HepG2 (cell line): ENCODE measurements around the gene R3HCC1L. TPM values are rescaled to one million over a fixed set of nuclear protein-coding genes. Genes with fewer than 3 reads are reported as not detected.

Experiments used
- ATAC-seq: fragments of 200-7000 bp; cut with Tn5 transposase; 3 replicates; pipeline ENCODE4 v1.9.1; 2020; ENCODE audit warnings: mild to moderate bottlenecking, moderate library complexity
- BruUV-seq: library from RNA; stranded (reverse); fragments of 400-500 nt; replicated peaks from 2 replicates; lab custom pipeline; 2021; lab: Mats Ljungman, UMichigan
- CTCF ChIA-PET: fragments of 300-600 bp; formaldehyde crosslinking; extraction: SDS; loops from one replicate; lab custom pipeline; 2021; ENCODE audit warnings: low total read pairs, inconsistent platforms, low intra/inter-chr PET ratio; lab: Yijun Ruan, JAX
- POLR2A ChIA-PET: fragments of 350-600 bp; sonication (Branson Sonifier 250); formaldehyde crosslinking; loops from one replicate; lab custom pipeline; 2020; ENCODE audit warnings: antibody characterized with exemption, inconsistent platforms; lab: Yijun Ruan, JAX
- DNase-seq: peaks from one replicate; pipeline ENCODE4 v3.0.0-alpha.2; 2015; ENCODE audit warnings: low spot score
- FAIRE-seq: peaks from 3 replicates; lab custom pipeline; 2011; peaks lifted over from hg19 to GRCh38; lab: Jason Lieb, UNC
- H2AFZ ChIP-seq: one replicate; pipeline ENCODE4 v1.6.1; 2011; ENCODE audit warnings: low read length, inconsistent platforms
- H3K27ac ChIP-seq: fragments of 300-600 bp; 3 replicates; pipeline ENCODE4 v1.8.0; 2011; ENCODE audit warnings: mixed run types, mild to moderate bottlenecking, mixed read lengths, low read length, inconsistent platforms; ENCODE audit not compliant: insufficient read depth; ENCODE audit errors: extremely low read length
- H3K27me3 ChIP-seq, 2 experiments: fragments of 200-600 bp in 1 of 2; 2 replicates in 1 of 2; 3 replicates in 1 of 2; pipeline versions ENCODE4 v1.6.0 to v1.8.0; 2011; ENCODE audit warnings: low read length in 2 of 2, mild to moderate bottlenecking in 2 of 2, moderate library complexity in 2 of 2, inconsistent platforms in 1 of 2; ENCODE audit not compliant: insufficient read depth in 2 of 2, control insufficient read depth in 1 of 2
- H3K36me3 ChIP-seq, 2 experiments: fragments of 200-600 bp in 1 of 2; replicated peaks in 1 of 2; 2 replicates in 1 of 2; 3 replicates in 1 of 2; pipeline versions ENCODE4 v1.5.1 to v1.8.0; 2011; ENCODE audit warnings: low read length in 2 of 2, inconsistent platforms in 1 of 2; ENCODE audit not compliant: insufficient read depth in 2 of 2, control insufficient read depth in 1 of 2
- H3K4me1 ChIP-seq: 2 replicates; pipeline ENCODE4 v1.5.1; 2012; ENCODE audit warnings: low read length, inconsistent platforms; ENCODE audit not compliant: insufficient read depth
- H3K4me2 ChIP-seq: 2 replicates; pipeline ENCODE4 v1.6.0; 2011; ENCODE audit warnings: low read depth, low read length, inconsistent platforms
- H3K4me3 ChIP-seq, 3 experiments: fragments of 200-600 bp in 1 of 3; sonication (generic), shearing (Covaris generic) in 1 of 3; replicated peaks in 1 of 3; 2 replicates each; pipeline ENCODE4 v1.5.1; 2011 to 2016; ENCODE audit warnings: low read length in 3 of 3, inconsistent platforms in 2 of 3, low read depth in 2 of 3, mild to moderate bottlenecking in 2 of 3, control low read depth in 1 of 3, mixed read lengths in 1 of 3; ENCODE audit not compliant: insufficient read depth in 1 of 3
- H3K79me2 ChIP-seq: one replicate; pipeline ENCODE4 v1.6.1; 2011; ENCODE audit warnings: low read length, inconsistent platforms; ENCODE audit not compliant: insufficient read depth
- H3K9ac ChIP-seq: 2 replicates; pipeline ENCODE4 v1.6.0; 2011; ENCODE audit warnings: mild to moderate bottlenecking, low read depth, low read length, inconsistent platforms; ENCODE audit not compliant: insufficient read depth
- H3K9me3 ChIP-seq: 2 replicates; pipeline ENCODE4 v1.5.1; 2012; ENCODE audit warnings: mild to moderate bottlenecking, low read length
- H4K20me1 ChIP-seq: 2 replicates; pipeline ENCODE4 v1.6.0; 2011; ENCODE audit warnings: inconsistent platforms, mild to moderate bottlenecking, low read length, moderate library complexity; ENCODE audit not compliant: insufficient read depth
- BRCA1 ChIP-seq: sonication (generic); formaldehyde crosslinking; IDR thresholded peaks from 2 replicates; pipeline ENCODE4 v1.4.0; 2020; ENCODE audit warnings: missing genetic modification reagents
- CBX5 ChIP-seq: sonication (generic); formaldehyde crosslinking; IDR thresholded peaks from 2 replicates; pipeline ENCODE4 v1.4.0; 2020; ENCODE audit warnings: missing genetic modification reagents, borderline replicate concordance
- ETV5 ChIP-seq: IDR thresholded peaks from 2 replicates; pipeline ENCODE4 v1.6.1; 2018; ENCODE audit warnings: missing biosample characterization, missing genetic modification reagents, inconsistent platforms, borderline replicate concordance
- JARID2 ChIP-seq: sonication (generic); formaldehyde crosslinking; IDR thresholded peaks from 2 replicates; pipeline ENCODE4 v1.8.1; 2023; ENCODE audit warnings: missing genetic modification reagents, inconsistent platforms; ENCODE audit not compliant: insufficient replicate concordance
- KDM4B ChIP-seq: sonication (generic); formaldehyde crosslinking; IDR thresholded peaks from 2 replicates; pipeline ENCODE4 v1.4.0; 2020; ENCODE audit warnings: missing genetic modification reagents
- KIAA2018 ChIP-seq: sonication (generic); formaldehyde crosslinking; IDR thresholded peaks from 2 replicates; pipeline ENCODE4 v1.5.0; 2020; ENCODE audit warnings: mild to moderate bottlenecking, missing genetic modification reagents, borderline replicate concordance
- NCOA5 ChIP-seq: sonication (generic); formaldehyde crosslinking; IDR thresholded peaks from 2 replicates; pipeline ENCODE4 v1.4.0; 2020; ENCODE audit warnings: missing genetic modification reagents
- NFE2L2 ChIP-seq: fragments of 150-350 bp; IDR thresholded peaks from 2 replicates; pipeline ENCODE4 v1.6.1; 2014; ENCODE audit warnings: low read length
- RBAK ChIP-seq: sonication (generic); formaldehyde crosslinking; IDR thresholded peaks from 2 replicates; pipeline ENCODE4 v1.5.1; 2020; ENCODE audit warnings: mild to moderate bottlenecking, missing genetic modification reagents
- SETDB1 ChIP-seq: sonication (generic); formaldehyde crosslinking; IDR thresholded peaks from 2 replicates; pipeline ENCODE4 v1.5.1; 2020; ENCODE audit warnings: missing genetic modification reagents, mild to moderate bottlenecking, borderline replicate concordance
- YY1 ChIP-seq: IDR thresholded peaks from 2 replicates; pipeline ENCODE4 v1.6.1; 2011; ENCODE audit warnings: low read length, low read depth, moderate library complexity, mild to moderate bottlenecking; ENCODE audit not compliant: insufficient read depth, insufficient replicate concordance
- ZNF329 ChIP-seq: sonication (generic); formaldehyde crosslinking; IDR thresholded peaks from 2 replicates; pipeline ENCODE4 v1.9.0; 2021; ENCODE audit warnings: low read depth, mild to moderate bottlenecking, missing genetic modification reagents
- ZNF337 ChIP-seq: sonication (generic); formaldehyde crosslinking; IDR thresholded peaks from 2 replicates; pipeline ENCODE4 v1.5.1; 2020; ENCODE audit warnings: missing genetic modification reagents, low read depth, mild to moderate bottlenecking, borderline replicate concordance
- ZNF547 ChIP-seq: sonication (generic); formaldehyde crosslinking; IDR thresholded peaks from 2 replicates; pipeline ENCODE4 v1.5.1; 2020; ENCODE audit warnings: mild to moderate bottlenecking, missing genetic modification reagents
- WGBS: methylation state at CpG from one replicate; pipeline ENCODE4 v1.1.6; 2017; ENCODE audit warnings: low lambda C conversion rate; 5-methylcytosine and 5-hydroxymethylcytosine counted together
- in situ Hi-C: cut with HindIII; loops from 2 replicates; pipeline ENCODE4 v1.10.0; 2017; ENCODE audit warnings: low pct_unique_long_range_greater_than_20kb; ENCODE audit not compliant: extremely low pct_ligation_motif_present
- intact Hi-C: fragments of 100-400 bp; cut with micrococcal nuclease; formaldehyde crosslinking; loops from one replicate; pipeline ENCODE4 v1.10.0; 2022; ENCODE audit not compliant: unreplicated experiment
- polyA plus RNA-seq, 8 experiments: library from polyadenylated mRNA; depleted of rRNA in 3 of 8; stranded (reverse) in 7 of 8; unstranded in 1 of 8; fragments of >200 nt; fragmentation: Illumina TruSeq in 4 of 8; extraction: Trizol in 4 of 8; gene quantifications; 2 replicates each; pipeline versions ENCODE4 v1.2.1 to v1.2.3, GENCODE V29; 2011 to 2016; ENCODE audit warnings: low read depth in 4 of 8, missing spikeins in 1 of 8, mixed read lengths in 1 of 8; ENCODE audit not compliant: insufficient read depth in 1 of 8
- total RNA-seq, 5 experiments: library from RNA; depleted of rRNA; stranded (reverse); fragments of >200 nt; fragmentation: Illumina TruSeq; extraction: Trizol; gene quantifications; 2 replicates each; pipeline ENCODE4 v1.2.3, GENCODE V29; 2016; ENCODE audit warnings: low read depth in 1 of 5
- TF ChIP-seq, protein P1 (sequence below): sonication (generic); formaldehyde crosslinking; IDR thresholded peaks from 2 replicates; pipeline ENCODE4 v1.4.0; 2020; ENCODE audit warnings: missing genetic modification reagents
- TF ChIP-seq, protein P2 (sequence below): IDR thresholded peaks from 2 replicates; pipeline ENCODE4 v1.6.1; 2016

The R3HCC1L gene
- total and polyA plus RNA-seq, 2 of the 13 experiments (the other 11 are each of a cell fraction or from before 2014, with no cell fraction given) = 6.5 to 12.2 TPM

GRCh38 chr10:98205351-98205750 lies 70.9 kb downstream of the R3HCC1L start:
- H3K36me3 ChIP-seq = peaks cover 3 to 5% of the 10 kb centered on the region in 2 experiments; a peak in 3 of 5 replicates
- H3K9ac ChIP-seq = no peak overlapping the region
- no peaks in the 10 kb centered on the region for H3K79me2 ChIP-seq
- CTCF ChIA-PET = no interaction called here
- no peak overlapping the region for H2AFZ ChIP-seq
- intact Hi-C loops (no loop called here), in situ Hi-C loops (no loop called here)
- no peak for ATAC-seq
- WGBS = 93% methylated on average over 2 of the region's 2 CpGs
- no peaks in the 10 kb centered on the region for H3K27me3 ChIP-seq
- FAIRE-seq = no peak
- POLR2A ChIA-PET = no interaction called here
- no peak overlapping the region for H3K27ac ChIP-seq
- no TSS peak for BruUV-seq
- no peak overlapping the region for H3K4me3 ChIP-seq
- no peaks in the 10 kb centered on the region for H4K20me1 ChIP-seq
- no peaks in the 10 kb centered on the region for H3K4me1 ChIP-seq
- no peaks in the 10 kb centered on the region for H3K9me3 ChIP-seq
- no peak for DNase-seq
- no peak overlapping the region for H3K4me2 ChIP-seq
- TF ChIP-seq, protein P1, sequence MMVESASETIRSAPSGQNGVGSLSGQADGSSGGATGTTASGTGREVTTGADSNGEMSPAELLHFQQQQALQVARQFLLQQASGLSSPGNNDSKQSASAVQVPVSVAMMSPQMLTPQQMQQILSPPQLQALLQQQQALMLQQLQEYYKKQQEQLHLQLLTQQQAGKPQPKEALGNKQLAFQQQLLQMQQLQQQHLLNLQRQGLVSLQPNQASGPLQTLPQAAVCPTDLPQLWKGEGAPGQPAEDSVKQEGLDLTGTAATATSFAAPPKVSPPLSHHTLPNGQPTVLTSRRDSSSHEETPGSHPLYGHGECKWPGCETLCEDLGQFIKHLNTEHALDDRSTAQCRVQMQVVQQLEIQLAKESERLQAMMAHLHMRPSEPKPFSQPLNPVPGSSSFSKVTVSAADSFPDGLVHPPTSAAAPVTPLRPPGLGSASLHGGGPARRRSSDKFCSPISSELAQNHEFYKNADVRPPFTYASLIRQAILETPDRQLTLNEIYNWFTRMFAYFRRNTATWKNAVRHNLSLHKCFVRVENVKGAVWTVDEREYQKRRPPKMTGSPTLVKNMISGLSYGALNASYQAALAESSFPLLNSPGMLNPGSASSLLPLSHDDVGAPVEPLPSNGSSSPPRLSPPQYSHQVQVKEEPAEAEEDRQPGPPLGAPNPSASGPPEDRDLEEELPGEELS (CRISPR knock-in tag) = no peak
- TF ChIP-seq NFE2L2 (no peak), KDM4B (no peak), SETDB1 (CRISPR knock-in tag) (no peak), NCOA5 (CRISPR knock-in tag) (no peak), JARID2 (no peak), BRCA1 (no peak), YY1 (no peak), ZNF547 (CRISPR knock-in tag) (no peak), KIAA2018 (CRISPR knock-in tag) (no peak), RBAK (CRISPR knock-in tag) (no peak), ZNF337 (CRISPR knock-in tag) (no peak), ZNF329 (no peak), ETV5 (CRISPR knock-in tag) (no peak), CBX5 (CRISPR knock-in tag) (no peak)
- TF ChIP-seq, protein P2, sequence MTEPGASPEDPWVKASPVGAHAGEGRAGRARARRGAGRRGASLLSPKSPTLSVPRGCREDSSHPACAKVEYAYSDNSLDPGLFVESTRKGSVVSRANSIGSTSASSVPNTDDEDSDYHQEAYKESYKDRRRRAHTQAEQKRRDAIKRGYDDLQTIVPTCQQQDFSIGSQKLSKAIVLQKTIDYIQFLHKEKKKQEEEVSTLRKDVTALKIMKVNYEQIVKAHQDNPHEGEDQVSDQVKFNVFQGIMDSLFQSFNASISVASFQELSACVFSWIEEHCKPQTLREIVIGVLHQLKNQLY (CRISPR knock-in tag) = no peak
